C1 segment of cervical spinal cord (tissue), 14 donors: ENCODE results near the gene VPS33B.

Source experiments
- DNase-seq, 14 donors: peaks; one replicate each; lab custom pipeline; 2025; lab: John Stamatoyannopoulos, UW

The VPS33B gene

DNA sequence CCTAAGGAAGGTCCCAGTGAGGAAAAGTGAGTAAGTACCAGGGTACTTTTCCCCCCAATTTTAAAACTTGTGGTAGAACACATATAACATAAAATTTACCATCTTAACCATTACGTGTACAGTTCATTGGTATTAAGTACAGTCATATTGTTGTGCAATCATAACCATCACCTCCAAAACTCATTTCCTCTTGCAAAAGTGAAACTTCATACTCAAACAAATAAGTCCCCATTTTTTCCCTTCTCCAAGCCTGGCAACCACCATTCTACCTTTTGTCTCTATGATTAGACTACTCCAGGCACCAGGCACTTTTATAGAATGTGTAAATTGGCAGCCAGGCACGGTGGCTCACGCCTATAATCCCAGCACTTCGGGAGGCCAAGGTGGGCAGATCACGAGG, 40.3 kb downstream of the VPS33B start:
- DNase-seq = no peak

DNA sequence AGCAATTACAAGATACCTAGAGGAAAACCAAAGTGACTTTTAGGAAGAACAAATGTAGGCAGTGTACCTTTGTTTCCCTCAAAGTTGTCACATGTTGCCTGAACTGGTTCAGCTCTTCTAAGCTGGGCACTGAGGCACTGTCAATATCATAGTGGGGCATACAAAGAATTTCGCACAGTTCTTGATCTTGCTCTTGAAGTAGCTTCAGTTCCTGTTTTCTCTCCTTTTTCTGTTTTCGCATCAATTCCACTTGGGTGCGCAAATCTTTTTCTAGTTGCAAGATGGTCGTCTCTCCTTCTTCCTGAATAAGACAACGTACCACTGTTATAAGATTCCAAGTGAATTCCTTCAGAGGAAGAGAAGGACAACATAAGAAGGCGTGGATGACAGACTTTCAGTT, 40.7 kb downstream of the VPS33B start:
- no peak for DNase-seq

DNA sequence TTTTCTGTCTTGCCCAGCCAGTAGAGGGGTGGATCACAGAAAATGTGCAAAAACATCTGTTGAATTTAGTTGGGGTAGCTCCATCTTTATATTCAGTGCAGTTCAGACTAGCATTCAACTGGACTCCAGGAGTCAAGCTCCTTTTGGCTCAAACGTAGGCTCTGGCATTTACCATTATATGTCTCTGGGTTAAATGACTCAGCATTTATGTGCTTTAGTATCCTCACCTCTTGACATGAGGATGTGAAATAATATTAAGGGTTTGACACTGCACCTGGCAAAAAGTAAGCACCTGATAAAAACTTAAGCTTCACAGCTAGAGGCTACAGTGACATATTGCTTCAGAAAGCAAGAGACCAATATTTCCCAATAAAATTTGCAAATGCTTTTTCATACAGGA, 42.8 kb downstream of the VPS33B start:
- DNase-seq = no peak

DNA sequence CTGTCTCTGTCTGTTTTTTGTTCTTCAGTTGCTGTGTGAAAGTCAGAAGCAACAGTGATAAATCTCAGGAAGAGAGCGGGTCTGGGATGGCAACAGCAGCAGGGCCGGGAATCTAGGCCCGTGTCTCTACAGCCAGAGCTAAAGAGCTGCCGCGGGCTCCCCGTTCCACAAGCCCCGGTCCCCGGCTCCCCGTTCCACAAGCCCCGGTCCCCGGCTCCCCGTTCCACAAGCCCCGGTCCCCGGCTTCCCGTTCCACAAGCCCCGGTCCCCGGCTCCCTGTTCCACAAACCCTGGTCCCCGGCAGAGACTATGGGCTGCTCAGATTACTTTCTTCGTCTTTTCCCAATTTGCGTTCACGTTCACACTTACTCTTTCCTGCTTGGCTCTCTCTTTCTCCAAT, 48.2 kb downstream of the VPS33B start:
- DNase-seq = no peak

DNA sequence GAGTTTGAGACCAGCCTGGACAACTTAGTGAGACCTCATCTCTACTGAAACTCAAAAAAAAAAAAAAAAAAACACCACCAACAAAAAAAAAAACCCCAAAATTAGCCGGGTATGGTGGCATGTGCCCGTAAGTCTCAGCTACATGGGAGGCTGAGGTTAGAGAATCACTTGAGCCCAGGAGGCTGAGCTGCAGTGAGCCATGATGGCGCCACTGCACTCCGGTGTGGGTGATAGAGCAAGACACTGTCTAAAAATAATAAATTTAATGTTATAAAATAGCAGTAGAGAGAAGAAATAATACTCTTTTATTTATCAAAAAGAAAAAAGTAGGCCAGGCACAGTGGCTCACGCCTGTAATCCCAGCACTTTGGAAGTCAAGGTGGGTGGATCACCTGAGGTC, 50.3 kb downstream of the VPS33B start:
- DNase-seq = no peak

DNA sequence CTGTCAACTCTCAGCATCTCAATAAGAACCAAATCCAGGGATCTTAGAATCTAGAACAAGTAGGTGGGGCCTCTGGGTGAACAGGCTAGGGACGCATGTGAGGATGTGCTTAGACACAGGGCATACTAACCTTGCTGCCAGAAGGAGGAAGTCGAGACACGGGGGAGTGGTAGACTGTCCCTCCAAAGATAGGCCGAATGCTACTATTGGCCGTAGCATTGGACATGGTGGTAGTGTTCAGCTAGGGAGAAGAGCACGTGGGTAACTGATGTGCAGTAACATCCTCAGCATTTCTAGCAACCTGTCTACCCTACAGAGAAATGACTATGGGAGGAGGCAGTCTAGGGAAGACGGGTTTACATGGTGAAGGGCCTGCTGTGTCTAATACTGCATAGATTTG, 52.1 kb downstream of the VPS33B start:
- no peak for DNase-seq

DNA sequence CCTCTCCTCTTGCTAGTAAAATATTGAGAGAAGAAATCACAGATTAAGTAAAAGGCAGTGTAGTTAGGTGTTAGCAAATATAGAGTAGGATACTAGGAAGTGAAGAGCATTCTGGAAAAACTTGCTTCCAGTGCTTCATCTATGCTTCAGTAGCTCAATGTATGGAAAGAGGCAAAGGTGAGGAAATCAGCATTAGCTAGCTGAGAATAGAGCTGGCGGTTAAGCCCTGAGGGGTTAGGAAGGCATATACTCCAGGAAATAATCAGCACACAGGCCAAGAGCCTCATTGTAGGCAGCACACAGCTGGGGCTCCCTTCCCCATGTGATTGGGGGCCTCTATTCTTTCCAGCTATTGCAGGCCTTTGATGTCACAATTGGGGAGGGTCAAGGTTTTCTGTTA, 54.0 kb downstream of the VPS33B start:
- no peak for DNase-seq

DNA sequence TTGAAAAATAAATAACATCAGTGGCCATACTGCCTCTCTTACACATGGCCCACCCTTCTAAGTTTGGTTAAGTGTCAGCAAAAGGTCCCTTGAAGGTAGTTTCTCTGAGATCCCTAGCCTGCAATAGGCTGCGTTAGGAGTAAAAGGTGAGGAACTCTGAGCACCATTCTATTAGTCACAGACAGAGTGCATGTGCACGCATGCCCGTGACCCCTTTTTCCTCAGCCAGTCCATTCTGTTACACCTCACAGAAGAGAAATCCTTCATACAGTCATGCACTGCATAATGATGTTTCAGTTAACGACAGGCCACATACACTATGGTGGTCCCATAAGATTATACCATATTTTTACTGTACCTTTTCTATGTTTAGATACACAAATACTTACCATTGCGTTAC, 55.2 kb downstream of the VPS33B start:
- no peak for DNase-seq

DNA sequence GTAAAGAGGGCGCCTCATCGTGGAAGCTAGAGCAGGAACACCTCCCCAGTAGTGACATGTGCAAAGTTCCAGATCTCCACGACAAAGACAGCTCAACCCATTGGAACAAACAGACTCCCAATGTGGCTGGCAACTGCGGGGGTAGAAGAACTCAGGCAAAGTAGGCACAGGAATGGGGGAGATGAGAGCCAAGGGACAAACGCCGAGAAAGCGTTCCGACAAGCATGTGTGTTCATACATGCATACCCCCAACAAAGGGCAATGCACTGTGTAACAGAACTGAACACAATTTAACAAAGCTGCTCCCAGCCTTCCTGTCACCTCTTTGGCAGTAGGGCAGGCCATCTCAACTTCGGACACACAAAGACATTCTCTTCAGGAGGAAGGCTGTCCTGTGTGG, 56.1 kb downstream of the VPS33B start:
- no peak for DNase-seq

DNA sequence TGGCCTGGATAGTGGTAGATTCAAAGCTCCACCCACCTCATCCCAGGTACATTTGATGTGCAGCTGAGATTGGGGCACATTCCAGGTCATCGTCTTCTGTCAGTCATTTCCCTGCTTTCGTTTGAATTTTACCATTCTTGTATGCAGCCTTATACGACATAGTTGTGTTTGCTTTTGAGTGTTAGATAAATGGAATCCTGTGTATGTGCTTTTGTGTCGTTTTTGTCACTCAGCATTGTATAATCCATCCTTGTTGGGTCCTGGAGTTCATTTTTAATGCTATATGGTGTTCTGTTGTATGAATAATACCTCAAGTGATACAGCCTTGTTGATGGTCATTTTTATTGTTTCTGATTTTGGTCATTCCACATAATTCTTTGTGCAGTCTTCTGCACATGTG, 60.4 kb downstream of the VPS33B start:
- no peak for DNase-seq

DNA sequence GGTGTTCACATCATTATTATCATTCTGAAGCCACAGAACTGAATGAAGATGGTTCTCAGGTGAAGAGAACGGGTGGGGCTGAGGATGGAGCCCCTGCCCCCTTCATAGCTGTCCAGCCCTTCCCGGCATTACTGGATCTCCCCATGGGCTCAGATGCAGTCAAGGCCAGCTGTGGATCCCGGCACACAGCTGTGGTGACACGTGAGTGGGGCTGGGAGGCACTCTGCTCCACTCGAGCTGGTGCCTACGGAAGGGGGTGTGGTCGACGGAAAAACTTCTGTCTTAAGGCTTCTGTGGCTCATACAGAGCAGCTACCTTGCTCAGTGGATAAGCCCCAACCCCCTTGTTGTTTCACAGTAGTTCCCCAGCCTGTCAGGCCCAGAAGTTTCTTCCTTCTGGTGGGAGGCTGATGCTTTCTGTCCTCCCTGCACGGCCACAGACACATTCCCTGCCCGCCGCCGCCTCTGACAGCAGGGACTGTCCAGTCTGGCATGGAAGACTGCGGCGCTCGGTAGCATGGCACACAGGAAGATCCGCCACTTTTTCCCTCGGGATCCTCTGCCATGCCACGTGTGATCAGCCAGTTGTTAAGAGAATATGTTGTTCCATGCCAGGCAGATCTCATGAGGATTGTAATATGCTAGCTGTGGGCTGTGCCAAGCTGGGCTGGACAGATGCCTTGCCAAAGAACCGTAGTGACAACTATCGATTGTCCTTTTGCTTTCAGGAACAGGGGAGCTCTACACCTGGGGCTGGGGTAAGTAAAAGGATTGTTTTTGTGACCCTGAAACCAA, 61.9 kb downstream of the VPS33B start:
- peak in 1 of 14 donors; percentile 19 for DNase-seq

DNA sequence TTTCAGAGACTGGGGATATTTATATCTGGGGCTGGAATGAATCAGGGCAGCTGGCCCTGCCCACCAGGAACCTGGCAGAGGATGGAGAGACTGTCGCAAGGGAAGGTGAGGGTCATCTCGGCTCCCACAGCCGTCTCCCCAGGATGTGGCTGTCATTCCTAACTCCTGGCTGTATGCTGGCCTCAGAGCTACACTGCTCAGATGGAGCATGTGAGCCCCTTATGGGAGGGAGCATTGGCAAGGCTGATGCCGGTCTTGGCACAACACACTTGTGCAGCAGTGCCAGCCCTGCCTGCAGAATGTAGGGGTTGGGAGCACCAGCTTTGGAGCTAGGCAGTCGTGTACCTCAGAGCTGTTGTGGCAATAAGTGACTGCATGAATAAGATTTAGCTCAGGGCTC, 62.5 kb downstream of the VPS33B start:
- DNase-seq = peak in 10 of 14 donors; percentile 10 to 84 (median 36)

DNA sequence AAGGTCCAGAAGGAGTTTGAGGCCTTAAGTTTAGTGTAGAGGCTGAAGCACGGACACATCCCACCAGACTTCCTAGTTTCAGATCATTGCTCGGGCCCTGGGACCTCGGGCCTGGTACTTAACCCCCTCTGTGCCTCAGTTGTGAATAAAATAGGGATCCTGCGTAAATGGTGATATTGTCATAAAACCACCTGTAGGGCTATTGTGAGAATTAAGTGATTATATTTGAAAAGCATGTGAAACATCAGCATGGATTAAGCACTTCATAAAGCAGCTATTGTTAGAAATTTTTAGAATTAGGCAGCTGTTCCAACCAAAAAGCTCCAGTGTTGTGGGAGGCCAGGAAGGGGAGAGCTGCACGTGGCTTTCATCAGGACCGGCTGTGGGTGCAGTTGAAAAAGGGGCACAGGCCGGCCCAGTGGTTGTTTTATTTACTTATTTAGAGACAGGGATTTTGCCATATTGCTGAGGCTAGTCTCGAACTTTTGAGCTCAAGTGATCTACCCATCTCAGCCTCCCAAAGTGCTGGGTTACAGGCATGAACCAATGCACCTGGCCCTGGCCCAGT, 63.3 kb downstream of the VPS33B start:
- no peak for DNase-seq

DNA sequence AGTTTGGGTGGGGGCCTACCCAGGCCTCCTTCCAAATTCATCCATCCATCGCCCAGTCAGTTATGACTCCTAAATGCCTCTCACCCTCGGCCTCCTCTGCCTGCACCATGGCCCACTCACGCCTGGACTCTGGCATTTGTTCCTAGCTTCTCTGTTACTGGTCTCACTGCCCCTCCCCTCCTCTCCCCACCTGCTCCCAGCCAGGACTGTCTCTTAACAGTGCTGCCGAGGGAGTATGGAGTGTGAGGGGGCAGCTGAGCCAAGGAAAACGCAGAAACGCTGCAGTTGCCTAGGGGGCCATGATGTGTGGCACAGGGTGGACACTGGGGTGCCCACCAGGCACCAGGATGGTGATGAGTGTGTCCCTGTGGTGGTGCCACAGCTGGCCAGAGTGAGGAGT, 64.6 kb downstream of the VPS33B start:
- peak in 2 of 14 donors; percentile 32 to 69 for DNase-seq

DNA sequence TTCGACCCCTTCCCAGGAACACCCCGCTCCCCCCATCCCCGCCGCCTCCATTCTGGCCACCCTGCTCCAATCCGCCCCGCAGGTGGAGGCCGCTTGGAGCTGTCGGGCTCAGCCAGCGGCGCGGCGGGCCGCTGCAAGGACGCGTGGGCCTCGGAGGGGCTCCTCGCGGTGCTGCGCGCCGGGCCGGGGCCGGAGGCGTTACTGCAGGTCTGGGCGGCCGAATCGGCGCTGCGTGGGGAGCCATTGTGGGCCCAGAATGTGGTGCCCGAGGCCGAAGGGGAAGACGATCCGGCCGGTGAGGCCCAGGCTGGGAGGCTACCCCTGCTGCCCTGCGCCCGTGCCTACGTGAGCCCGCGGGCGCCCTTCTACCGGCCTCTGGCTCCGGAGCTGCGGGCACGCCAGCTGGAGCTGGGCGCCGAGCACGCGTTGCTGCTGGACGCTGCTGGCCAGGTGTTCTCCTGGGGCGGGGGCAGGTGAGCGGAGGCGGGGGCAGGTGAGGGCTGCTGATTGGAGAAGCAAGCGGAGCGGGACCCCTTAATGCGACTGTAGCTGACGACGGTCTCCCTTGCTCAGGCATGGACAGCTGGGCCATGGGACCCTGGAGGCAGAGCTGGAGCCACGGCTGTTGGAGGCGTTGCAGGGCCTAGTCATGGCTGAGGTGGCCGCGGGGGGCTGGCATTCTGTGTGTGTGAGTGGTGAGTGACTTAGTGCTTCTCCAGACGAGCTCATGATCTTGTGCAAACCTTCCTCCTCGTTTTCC, 65.2 kb downstream of the VPS33B start:
- DNase-seq = peak in 5 of 14 donors; percentile 7 to 70 (median 36)

DNA sequence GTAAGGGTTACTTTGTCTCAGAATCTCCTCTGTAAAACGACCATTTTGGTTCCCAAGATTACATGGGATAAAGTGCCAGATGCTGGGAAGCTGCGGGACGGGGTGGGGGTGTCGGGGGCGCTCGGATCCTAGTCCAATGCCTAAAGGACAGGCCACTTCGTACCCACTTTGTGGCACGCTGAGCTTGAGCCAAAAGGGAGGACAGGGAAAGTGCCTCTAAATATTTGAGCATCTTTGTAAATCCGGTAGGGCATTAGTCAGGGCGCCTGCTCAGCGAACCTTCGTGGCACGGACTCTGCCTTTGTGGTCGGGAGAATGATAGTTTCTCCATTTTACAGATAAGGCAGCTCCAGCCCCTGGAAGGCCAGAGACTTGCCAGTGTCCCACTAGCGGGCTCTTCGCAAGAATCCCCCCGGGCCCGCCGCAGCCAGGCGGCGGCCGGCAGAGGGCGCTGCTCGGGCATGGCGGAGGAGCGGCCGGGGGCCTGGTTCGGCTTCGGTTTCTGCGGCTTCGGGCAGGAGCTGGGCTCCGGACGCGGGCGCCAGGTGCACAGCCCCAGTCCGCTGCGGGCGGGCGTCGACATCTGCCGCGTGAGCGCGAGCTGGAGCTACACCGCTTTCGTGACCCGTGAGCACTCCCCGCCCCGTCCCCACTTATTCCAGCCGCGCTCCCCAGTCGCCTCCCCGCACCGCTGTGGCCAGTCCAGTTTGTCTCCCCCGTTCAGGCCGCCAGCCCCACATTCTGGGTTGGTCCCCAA, 65.9 kb downstream of the VPS33B start:
- peak; percentile 5 to 82 (median 44) for DNase-seq

DNA sequence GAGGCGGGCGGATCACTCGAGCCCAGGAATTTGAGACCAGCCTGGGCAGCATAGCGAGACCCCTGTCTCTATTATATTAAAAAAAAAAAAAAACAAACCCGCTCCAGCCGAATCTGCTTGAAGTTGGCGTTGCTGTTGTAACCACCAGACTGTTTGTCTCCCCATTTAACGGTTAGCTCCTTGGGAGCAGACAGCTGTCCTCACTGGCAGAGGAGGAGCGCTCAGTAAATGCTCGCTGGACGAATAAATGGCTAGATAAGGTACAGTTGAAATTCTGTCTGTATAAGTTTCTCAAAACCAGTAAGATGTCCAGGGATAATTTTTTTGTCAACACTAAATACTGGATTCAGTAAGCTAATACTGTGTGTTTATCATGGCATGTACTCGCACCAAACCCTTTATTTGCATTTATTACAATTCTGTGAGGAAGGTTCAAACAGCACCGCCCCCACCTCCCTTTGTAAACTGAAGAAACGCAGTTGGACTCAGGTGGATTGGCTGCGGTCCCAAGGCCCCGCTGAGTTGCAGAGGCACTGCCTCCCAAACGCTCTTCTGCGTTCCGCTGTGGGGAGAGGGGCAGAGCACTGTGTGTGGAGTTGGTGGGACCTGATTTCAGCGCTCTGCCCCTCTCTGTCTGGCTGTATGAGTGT, 66.6 kb downstream of the VPS33B start:
- no peak for DNase-seq

DNA sequence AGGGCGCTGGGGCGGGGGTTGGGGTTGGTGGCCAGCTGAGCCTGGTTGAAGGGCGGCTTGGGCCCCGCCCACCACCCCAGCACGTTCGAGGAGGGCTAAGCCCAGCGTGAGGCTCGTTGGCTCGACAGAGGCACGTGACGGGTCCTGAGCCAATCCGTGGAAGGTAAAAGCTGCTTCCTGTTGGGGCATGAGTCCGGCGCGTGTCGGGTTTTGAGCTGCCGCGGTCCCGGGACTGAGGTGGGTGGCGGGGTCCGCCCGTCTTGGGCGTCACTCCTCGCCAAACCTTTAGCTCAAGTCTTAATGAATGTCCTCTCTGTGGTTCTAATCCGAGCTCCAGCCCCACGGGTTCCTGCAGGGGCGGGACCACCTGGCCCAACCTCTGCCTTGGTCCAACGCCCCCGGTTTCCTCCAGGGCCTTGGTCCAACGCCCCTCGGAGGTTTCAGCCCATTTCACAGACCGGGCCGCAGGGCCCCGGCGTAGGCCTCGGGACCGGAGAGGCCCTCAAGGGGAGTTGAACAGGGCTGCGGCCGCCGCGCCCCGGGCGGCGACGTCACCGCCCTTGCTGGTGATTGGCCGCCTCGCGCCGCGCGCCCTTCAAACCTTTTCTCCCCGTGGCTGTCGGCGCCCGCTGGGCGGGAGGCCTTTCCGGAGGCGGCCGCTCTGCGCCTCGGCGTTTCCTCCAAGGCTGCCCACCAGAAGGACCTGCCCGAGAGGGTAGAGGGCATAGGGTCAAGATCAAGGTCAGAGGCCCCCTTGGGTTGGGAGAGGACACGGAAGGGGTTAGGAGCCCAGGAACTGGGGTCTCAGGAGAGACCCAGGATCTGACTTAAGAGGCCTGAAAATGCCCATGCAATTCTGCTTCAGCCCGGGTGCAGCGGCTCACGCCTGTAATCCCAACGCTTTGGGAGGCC, 67.4 kb downstream of the VPS33B start, which contains the start of gene RCCD1:
RCCD1 (plus strand) TSS at position 173 of the 912 bp plus-strand sequence. CDS start 1,851 bp downstream, outside the sequence.
- DNase-seq = peak; percentile 42 to 92 (median 84)

DNA sequence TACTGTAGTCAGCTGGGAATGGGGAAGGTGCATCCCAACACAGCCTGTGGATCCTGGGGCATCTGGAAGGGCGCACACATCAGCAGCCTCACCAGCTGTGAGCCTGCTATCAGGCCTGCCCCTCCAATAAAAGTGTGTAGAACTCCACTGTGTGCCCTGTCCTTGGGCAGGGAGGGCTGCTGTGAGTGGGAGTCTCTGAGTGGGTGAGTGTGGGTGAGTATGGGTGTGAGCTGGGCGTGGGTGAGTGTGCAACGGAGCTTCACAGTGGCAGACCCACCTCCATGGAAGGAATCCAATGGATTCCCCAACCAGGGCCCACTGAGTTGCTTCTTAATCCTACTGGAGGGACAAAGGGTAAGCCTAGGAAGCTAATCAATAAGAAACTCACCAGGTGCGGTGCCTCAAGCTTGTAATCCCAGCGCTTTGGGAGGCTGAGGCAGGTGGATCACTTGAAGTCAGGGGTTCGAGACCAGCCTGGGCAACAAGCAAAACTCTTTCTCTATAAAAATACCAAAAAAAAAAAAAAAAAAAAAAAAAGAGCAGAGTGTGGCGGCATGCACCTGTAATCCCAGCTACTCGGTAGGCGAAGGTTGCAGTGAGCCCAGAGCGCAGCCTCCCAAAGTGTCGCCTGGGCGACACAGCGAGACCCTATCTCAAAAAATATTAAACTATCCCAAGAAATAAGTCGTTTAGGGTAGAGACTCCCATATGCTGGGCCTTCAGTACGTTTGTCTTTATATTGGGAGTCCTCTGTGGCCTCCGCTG, 68.3 kb downstream of the VPS33B start:
- no peak for DNase-seq
